ENCODE data around the gene EIF3A. TPM values are rescaled to one million over a fixed set of nuclear protein-coding genes. Genes with fewer than 3 reads are reported as not detected.

The EIF3A gene
- total RNA-seq, 1 donor from 2014 or later = 100 TPM

- DNase-seq (ENCODE audit: extremely low spot score in 2 of 2) = no peak
- Histone ChIP-seq H3K36me3 (peaks cover 0 to 67% of the 10 kb centered on the region in 2 donors), H3K4me3 (no peak overlapping the region), H3K9me3 (no peaks in the 10 kb centered on the region), H3K27me3 (no peaks in the 10 kb centered on the region), H3K4me1 (no peaks in the 10 kb centered on the region), H3K27ac (no peak overlapping the region)
- TF ChIP-seq POLR2A (IDR thresholded peaks at IDR 0.05) (no peak), POLR2AphosphoS5 (IDR thresholded peaks at IDR 0.05; ENCODE audit: insufficient read depth in 1 of 2, low read depth in 1 of 2) (no peak)
- TF ChIP-seq, protein P1, sequence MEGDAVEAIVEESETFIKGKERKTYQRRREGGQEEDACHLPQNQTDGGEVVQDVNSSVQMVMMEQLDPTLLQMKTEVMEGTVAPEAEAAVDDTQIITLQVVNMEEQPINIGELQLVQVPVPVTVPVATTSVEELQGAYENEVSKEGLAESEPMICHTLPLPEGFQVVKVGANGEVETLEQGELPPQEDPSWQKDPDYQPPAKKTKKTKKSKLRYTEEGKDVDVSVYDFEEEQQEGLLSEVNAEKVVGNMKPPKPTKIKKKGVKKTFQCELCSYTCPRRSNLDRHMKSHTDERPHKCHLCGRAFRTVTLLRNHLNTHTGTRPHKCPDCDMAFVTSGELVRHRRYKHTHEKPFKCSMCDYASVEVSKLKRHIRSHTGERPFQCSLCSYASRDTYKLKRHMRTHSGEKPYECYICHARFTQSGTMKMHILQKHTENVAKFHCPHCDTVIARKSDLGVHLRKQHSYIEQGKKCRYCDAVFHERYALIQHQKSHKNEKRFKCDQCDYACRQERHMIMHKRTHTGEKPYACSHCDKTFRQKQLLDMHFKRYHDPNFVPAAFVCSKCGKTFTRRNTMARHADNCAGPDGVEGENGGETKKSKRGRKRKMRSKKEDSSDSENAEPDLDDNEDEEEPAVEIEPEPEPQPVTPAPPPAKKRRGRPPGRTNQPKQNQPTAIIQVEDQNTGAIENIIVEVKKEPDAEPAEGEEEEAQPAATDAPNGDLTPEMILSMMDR (IDR thresholded peaks at IDR 0.05) = no peak
- intact Hi-C loops (cut with DNase I) = no loop called here
Observed at GRCh38 chr10:119119400-119119799, 38.8 kb upstream of the EIF3A start.

- Histone ChIP-seq H3K27me3 (no peaks in the 10 kb centered on the region), H3K27ac (no peak overlapping the region), H3K36me3 (peaks cover 0 to 62% of the 10 kb centered on the region in 2 donors), H3K9me3 (no peaks in the 10 kb centered on the region), H3K4me3 (no peak overlapping the region), H3K4me1 (peaks cover 4% of the 10 kb centered on the region)
- intact Hi-C loops (cut with DNase I) = no loop called here
- DNase-seq (ENCODE audit: extremely low spot score in 2 of 2) = no peak
- TF ChIP-seq, protein P1 (IDR thresholded peaks at IDR 0.05) = no peak
- TF ChIP-seq POLR2A (IDR thresholded peaks at IDR 0.05) (no peak), POLR2AphosphoS5 (IDR thresholded peaks at IDR 0.05; ENCODE audit: insufficient read depth in 1 of 2, low read depth in 1 of 2) (no peak)
Observed at GRCh38 chr10:119118231-119118630, 37.6 kb upstream of the EIF3A start.

GRCh38 chr10:119116326-119116951, 35.8 kb upstream of the EIF3A start:
- Histone ChIP-seq H3K27ac (no peak overlapping the region), H3K4me1 (peaks cover 4% of the 10 kb centered on the region), H3K9me3 (no peaks in the 10 kb centered on the region), H3K4me3 (no peak overlapping the region), H3K27me3 (no peaks in the 10 kb centered on the region), H3K36me3 (peaks cover 0 to 60% of the 10 kb centered on the region in 2 donors)
- TF ChIP-seq POLR2A (IDR thresholded peaks at IDR 0.05) (no peak), POLR2AphosphoS5 (IDR thresholded peaks at IDR 0.05; ENCODE audit: insufficient read depth in 1 of 2, low read depth in 1 of 2) (no peak)
- TF ChIP-seq, protein P1 (IDR thresholded peaks at IDR 0.05) = no peak
- intact Hi-C loops (cut with DNase I) = no loop called here
- DNase-seq (ENCODE audit: extremely low spot score in 2 of 2) = no peak

DNA sequence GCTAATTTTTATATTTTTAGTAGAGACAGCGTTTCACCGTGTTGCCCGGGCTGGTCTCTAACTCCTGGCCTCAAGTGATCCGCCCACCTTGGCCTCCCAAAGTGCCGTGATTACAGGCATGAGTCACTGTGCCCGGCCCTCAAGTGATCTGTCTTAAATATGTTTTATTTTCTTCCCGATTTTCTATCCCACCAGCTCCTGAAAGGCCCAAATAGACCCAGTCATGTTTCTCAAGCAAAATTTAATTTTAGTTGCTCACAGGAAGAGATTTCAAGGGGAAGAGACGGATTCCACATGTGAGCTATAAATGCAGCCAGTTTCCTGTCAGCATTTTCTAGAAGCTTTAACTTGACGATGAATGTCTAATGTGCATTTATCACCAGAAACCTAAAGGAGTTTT, 35.3 kb upstream of the EIF3A start:
- Histone ChIP-seq H3K27ac (no peak overlapping the region), H3K4me1 (peaks cover 4% of the 10 kb centered on the region), H3K36me3 (peaks cover 0 to 60% of the 10 kb centered on the region in 2 donors), H3K9me3 (no peaks in the 10 kb centered on the region), H3K4me3 (no peak overlapping the region), H3K27me3 (no peaks in the 10 kb centered on the region)
- TF ChIP-seq, protein P1 (IDR thresholded peaks at IDR 0.05) = no peak
- TF ChIP-seq POLR2A (IDR thresholded peaks at IDR 0.05) (no peak), POLR2AphosphoS5 (IDR thresholded peaks at IDR 0.05; ENCODE audit: insufficient read depth in 1 of 2, low read depth in 1 of 2) (no peak)
- DNase-seq (ENCODE audit: extremely low spot score in 2 of 2) = no peak
- intact Hi-C loops (cut with DNase I) = no loop called here
